Small intestine (tissue), 7 donors: ENCODE measurements around the gene COL4A2. TPM values are rescaled to one million over a fixed set of nuclear protein-coding genes. Genes with fewer than 3 reads are reported as not detected.
"Not testable (repeated sequence)": the region's sequence is repeated elsewhere in the genome, so short reads cannot be mapped to it uniquely, and the experiment has no call there.

Experiments used
- DNase-seq, 2 donors: peaks; one replicate each; pipeline versions ENCODE4 v3.0.0 to v3.0.0-alpha.2; 2013
- FAIRE-seq: peaks from 2 replicates; lab custom pipeline; 2012; peaks lifted over from hg19 to GRCh38; lab: Jason Lieb, UNC
- H3K27ac ChIP-seq, 3 donors: one replicate each; pipeline ENCODE4 v1.5.1; 2013; ENCODE audit warnings: low read length in 2 of 3, mild to moderate bottlenecking in 2 of 3, control low read depth in 1 of 3, inconsistent platforms in 1 of 3, low read depth in 1 of 3, moderate library complexity in 1 of 3
- H3K27me3 ChIP-seq, 3 donors: one replicate each; pipeline ENCODE4 v1.6.1; 2013; ENCODE audit warnings: low read length in 3 of 3, inconsistent platforms in 1 of 3; ENCODE audit not compliant: control insufficient read depth in 3 of 3, insufficient read depth in 3 of 3
- H3K36me3 ChIP-seq, 3 donors: one replicate each; pipeline ENCODE4 v1.6.1; 2013; ENCODE audit warnings: low read length in 3 of 3, inconsistent platforms in 1 of 3, low read depth in 1 of 3, mild to moderate bottlenecking in 1 of 3, moderate library complexity in 1 of 3; ENCODE audit not compliant: control insufficient read depth in 3 of 3, insufficient read depth in 2 of 3
- H3K4me1 ChIP-seq, 3 donors: one replicate each; pipeline ENCODE4 v1.6.1; 2013; ENCODE audit warnings: low read length in 2 of 3, inconsistent platforms in 1 of 3, low read depth in 1 of 3, mild to moderate bottlenecking in 1 of 3, moderate library complexity in 1 of 3; ENCODE audit not compliant: control insufficient read depth in 3 of 3, insufficient read depth in 2 of 3
- H3K4me3 ChIP-seq, 3 donors: one replicate each; pipeline ENCODE4 v1.5.1; 2013; ENCODE audit warnings: low read length in 3 of 3, control low read depth in 1 of 3, inconsistent platforms in 1 of 3, low read depth in 1 of 3, mild to moderate bottlenecking in 1 of 3, moderate library complexity in 1 of 3
- H3K9me3 ChIP-seq, 2 donors: one replicate each; pipeline ENCODE4 v1.6.1; 2013; ENCODE audit warnings: low read depth in 1 of 2, low read length in 1 of 2; ENCODE audit not compliant: control insufficient read depth in 2 of 2, insufficient read depth in 1 of 2
- WGBS, 3 donors: extraction: QIAGEN DNeasy Blood & Tissue Kit; methylation state at CpG; one replicate each; pipeline ENCODE4 v1.1.7; 2013; 5-methylcytosine and 5-hydroxymethylcytosine counted together
- polyA plus RNA-seq, 4 donors: library from polyadenylated mRNA; stranded (reverse) in 3 of 4; unstranded in 1 of 4; fragments of 200-250 nt in 3 of 4; fragments of 120-200 nt in 1 of 4; gene quantifications; one replicate each; pipeline versions ENCODE4 v1.2.1 to v1.2.3, GENCODE V29; 2013
- donor health status: healthy with polysubstance abuse.
- donor health status: control.
- donor health status: control.
- donor health status: Bipolar disorder and iron deficiency.
- donor health status: healthy.

Gene COL4A2
- polyA plus RNA-seq, 4 donors = 42.3 to 120 (median 64.6) TPM

DNA sequence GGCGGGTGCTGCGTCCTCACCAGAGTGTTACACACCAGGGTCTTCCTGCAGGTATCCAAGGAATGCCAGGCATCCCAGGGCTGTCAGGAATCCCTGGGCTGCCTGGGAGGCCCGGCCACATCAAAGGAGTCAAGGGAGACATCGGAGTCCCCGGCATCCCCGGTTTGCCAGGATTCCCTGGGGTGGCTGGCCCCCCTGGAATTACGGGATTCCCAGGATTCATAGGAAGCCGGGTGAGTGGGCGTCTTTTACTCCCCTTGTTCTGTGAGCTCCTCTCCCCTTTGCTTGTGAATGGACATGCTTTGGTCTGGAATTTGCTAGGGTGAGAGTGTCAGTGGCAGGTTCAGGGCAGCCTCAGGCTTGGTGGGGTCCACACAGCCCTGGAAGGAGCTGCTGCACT lies 178.5 kb downstream of the COL4A2 start:
- H3K4me3 ChIP-seq = no peak overlapping the region
- no peaks in the 10 kb centered on the region for H3K4me1 ChIP-seq
- FAIRE-seq (no peak), DNase-seq (no peak)
- peaks cover 0 to 49% (median 4%) of the 10 kb centered on the region in 3 donors for H3K36me3 ChIP-seq
- no peaks in the 10 kb centered on the region for H3K9me3 ChIP-seq
- H3K27me3 ChIP-seq = no peaks in the 10 kb centered on the region
- H3K27ac ChIP-seq = no peak overlapping the region
- 75 to 86% (median 76%) methylated on average over 9 of the region's 9 CpGs for whole genome bisulfite sequencing, 3 donors

DNA sequence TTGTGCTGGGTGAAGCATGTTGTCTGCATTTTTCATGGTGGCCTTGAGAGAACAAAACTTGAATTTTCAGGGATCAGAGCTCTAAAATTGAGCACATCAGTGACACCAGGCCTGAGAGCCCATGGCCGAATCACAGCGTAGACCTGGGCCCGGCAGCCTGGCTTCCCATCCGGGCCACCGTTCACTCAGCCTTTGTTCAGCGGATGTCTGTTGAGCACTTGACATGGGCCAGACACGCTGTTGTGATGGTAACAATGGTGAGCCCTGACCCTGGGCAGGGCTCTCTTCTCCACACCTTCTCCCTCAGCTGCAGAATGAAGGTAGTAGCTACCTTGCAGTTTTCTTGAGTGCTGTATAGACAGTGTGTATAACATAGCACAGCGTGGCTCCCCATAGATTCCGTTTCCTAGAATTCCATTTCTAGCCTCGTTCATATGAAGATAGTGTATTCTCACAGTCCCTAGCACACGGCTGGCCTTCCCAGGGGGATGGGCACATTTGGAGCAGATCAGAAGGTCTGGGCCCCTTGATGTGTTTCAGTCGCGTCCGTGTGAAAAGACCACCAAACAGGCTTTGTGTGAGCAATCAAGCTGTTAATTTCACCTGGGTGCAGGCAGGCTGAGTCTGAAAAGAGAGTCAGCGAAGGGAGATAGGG lies 179.1 kb downstream of the COL4A2 start:
- FAIRE-seq = no peak
- Histone ChIP-seq H3K9me3 (no peaks in the 10 kb centered on the region), H3K4me1 (no peaks in the 10 kb centered on the region), H3K27me3 (no peaks in the 10 kb centered on the region), H3K27ac (no peak overlapping the region), H3K36me3 (peaks cover 0 to 52% (median 4%) of the 10 kb centered on the region in 3 donors), H3K4me3 (no peak overlapping the region)
- DNase-seq = no peak
- WGBS, 3 donors = 87 to 93% (median 92%) methylated on average over 15 of the region's 15 CpGs

DNA sequence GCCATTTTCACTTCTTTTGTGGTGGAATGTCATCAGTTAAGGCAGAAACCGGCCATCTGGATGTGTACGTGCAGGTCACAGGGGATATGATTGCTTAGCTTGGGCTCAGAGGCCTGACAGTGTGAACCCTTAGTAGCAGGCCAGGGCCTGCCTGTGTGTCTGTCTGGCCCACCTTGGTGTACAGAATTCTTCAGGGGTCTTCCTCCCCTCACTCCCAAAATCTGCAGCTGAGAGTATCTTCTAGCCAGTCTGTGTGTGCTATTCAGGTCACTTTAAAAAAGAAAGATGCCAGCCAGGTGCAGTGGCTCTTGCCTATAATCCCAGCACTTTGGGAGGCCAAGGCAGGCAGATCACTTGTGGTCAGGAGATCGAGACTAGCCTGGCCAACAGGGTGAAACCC lies 179.8 kb downstream of the COL4A2 start:
- not testable (repeated sequence) for FAIRE-seq, DNase-seq, H3K27me3 ChIP-seq, H3K9me3 ChIP-seq, H3K4me1 ChIP-seq, H3K27ac ChIP-seq, H3K4me3 ChIP-seq
- H3K36me3 ChIP-seq = peaks cover 0 to 57% (median 4%) of the 10 kb centered on the region in 3 donors
- 60 to 100% (median 80%) methylated on average over 3 of the region's 3 CpGs for WGBS, 3 donors

DNA sequence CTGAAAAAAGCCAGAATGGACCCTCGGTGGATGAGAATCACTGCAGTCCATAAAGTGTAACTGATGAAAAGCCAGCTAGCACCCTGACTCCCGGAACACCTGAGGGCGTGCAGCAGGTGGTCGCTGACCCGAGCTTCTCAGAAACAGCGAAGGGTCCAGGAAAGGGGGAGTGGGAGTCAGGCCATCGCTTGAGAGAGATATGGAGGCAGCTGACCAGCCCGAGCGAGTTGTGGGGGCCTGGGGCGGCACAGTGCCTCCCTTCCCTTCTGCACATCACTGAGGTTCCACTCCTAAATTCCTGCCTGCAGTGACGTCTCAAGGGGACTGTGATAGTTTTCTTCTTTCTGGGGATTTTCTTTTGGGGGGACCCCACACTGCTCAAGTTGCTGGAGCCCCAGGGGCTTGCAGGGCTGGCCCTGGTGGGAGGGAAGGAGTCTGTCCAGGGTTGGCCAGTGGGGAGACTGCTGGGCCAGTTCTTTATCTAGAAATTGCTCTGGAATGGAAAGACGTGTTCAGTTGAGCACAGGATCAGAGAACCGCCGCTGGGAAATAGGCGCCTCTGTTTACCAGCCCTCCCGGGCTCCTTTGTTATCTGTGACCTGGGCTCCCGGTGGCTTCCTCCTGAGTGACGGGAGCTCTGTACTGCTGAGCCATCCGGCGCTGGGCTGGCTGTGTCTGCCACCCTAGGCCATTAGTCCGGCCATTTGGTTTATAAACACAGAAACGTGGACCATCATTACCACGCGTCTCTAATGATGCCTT lies 183.1 kb downstream of the COL4A2 start:
- no peaks in the 10 kb centered on the region for H3K4me1 ChIP-seq
- peaks cover 0 to 62% (median 9%) of the 10 kb centered on the region in 3 donors for H3K36me3 ChIP-seq
- whole genome bisulfite sequencing, 3 donors = 65 to 83% (median 70%) methylated on average over 24 of the region's 24 CpGs
- H3K9me3 ChIP-seq = no peaks in the 10 kb centered on the region
- H3K4me3 ChIP-seq = no peak overlapping the region
- H3K27me3 ChIP-seq = no peaks in the 10 kb centered on the region
- FAIRE-seq (no peak), DNase-seq (no peak)
- no peak overlapping the region for H3K27ac ChIP-seq

DNA sequence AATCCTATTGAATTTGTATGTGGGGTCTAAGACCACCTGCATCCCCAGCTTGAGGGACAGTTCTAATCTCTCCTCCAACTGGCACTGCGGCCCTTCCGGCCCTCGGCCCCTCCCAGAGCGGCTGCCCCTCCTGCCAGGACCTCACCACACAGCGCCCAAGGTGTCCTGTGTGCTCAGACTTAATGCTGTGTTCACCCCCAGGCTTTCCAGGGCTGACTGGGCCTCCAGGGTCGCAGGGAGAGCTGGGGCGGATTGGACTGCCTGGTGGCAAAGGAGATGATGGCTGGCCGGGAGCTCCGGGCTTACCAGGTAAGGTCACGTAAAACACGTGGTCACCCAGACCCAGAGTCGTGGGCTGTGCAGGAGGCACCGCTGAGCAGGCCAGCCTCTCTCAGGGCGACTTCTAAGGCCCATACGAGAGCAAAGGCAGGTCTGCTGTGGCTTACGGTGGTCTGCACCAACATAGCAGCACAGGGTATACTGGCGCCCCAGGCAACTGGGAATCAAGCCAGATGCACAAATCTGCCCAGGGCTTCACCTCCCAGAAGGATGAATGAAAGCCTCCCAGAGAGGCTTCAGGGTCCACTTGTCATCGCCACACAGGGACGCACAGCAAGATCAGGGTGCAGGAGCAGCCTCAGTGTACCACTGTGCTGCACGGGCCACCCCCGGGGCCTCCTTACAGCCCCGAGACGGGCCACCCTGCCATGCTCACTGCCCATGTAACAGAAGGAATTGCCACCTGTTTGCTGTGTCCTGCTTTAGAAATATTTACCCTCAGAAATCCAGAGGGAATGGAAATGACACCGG lies 185.0 kb downstream of the COL4A2 start:
- WGBS, 3 donors = 89 to 92% (median 90%) methylated on average over 24 of the region's 24 CpGs
- no peak for FAIRE-seq

DNA sequence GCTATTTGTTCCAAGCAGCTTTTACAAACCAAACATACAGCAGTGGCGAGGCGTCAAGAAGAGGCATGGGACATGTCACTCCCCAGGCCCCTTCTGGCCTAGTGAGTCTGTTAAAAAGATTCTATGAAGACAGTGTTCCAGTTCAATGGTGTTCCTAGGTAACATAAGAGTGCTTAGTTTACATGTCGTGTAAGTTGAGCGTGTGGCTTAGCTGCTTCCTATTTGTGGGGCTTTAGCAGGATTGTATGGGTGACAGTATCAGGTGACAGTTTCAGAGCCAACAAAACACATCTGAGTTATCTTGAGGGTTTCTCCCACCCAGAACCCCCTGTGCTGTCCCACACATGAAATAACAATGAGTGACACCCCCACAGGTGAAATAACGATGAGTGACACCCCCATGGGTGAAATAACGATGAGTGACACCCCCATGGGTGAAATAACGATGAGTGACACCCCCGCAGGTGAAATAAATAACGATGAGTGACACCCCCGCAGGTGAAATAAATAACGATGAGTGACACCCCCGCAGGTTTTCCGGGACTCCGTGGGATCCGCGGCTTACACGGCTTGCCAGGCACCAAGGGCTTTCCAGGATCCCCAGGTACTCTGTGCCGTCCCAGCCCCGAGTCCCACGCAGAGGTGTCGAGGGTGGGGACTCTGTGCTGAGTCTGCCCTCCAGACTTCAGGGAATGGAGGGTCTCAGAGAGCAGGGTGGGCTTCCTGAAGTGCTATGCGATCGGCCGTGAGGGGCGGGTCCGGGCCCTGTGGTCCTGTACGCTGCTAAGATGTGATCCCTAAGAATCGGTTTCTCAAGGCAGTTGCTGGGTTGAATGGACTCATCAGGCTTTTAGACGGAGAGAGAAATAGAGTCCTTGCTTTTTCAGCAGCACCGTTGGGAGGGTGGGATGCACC lies 185.9 kb downstream of the COL4A2 start:
- no peaks in the 10 kb centered on the region for H3K4me1 ChIP-seq
- DNase-seq (no peak), FAIRE-seq (no peak)
- H3K27me3 ChIP-seq = no peaks in the 10 kb centered on the region
- H3K36me3 ChIP-seq = peaks cover 0 to 71% (median 9%) of the 10 kb centered on the region in 3 donors
- no peaks in the 10 kb centered on the region for H3K9me3 ChIP-seq
- H3K4me3 ChIP-seq = no peak overlapping the region
- no peak overlapping the region for H3K27ac ChIP-seq
- 94 to 95% (median 94%) methylated on average over 30 of the region's 30 CpGs for WGBS, 3 donors

More for the DNA sequence above, 185.0 kb downstream of the COL4A2 start:
- Histone ChIP-seq H3K4me1 (no peaks in the 10 kb centered on the region), H3K9me3 (no peaks in the 10 kb centered on the region), H3K36me3 (peaks cover 0 to 68% (median 9%) of the 10 kb centered on the region in 3 donors), H3K4me3 (no peak overlapping the region), H3K27ac (no peak overlapping the region), H3K27me3 (no peaks in the 10 kb centered on the region)
- no peak for DNase-seq

DNA sequence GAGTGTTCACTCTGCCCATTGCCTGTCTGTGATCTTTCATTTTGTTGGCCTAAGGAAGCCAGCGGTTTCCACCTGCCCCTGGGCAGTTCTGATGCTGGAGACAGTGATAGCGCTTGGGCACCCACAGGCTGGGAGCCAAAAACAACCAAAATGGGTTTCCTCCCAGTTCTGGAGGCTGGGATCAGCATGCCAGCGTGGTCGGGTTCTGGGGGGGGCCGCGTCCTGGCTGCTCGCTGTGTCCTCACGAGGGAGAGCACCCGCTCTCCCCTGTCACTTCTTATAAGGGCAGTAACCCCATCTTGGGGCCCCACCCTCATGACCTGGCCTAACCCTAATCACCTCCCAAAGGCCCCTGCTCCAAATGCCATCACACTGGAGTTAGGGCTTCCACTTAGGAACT lies 186.5 kb downstream of the COL4A2 start:
- H3K4me1 ChIP-seq = no peaks in the 10 kb centered on the region
- H3K27ac ChIP-seq = no peak overlapping the region
- DNase-seq = no peak
- peaks cover 0 to 75% (median 9%) of the 10 kb centered on the region in 3 donors for H3K36me3 ChIP-seq
- no peaks in the 10 kb centered on the region for H3K27me3 ChIP-seq
- no peak for FAIRE-seq
- 91 to 94% (median 91%) methylated on average over 9 of the region's 9 CpGs for WGBS, 3 donors
- H3K4me3 ChIP-seq = no peak overlapping the region
- H3K9me3 ChIP-seq = no peaks in the 10 kb centered on the region
